Stimulated activated CD8-positive, alpha-beta memory T cell treated with anti-CD3 and anti-CD28 coated beads, Interleukin-4, amount 100 ng/mL, for 4 hours (primary cell): ENCODE measurements around the gene CXCL13.
"Not testable (repeated sequence)": the region's sequence is repeated elsewhere in the genome, so short reads cannot be mapped to it uniquely, and the experiment has no call there.

ENCODE experiments used
- DNase-seq, 2 donors: peaks; one replicate each; pipeline ENCODE4 v3.0.0-alpha.2; 2020; ENCODE audit warnings: low read depth in 2 of 2, low spot score in 1 of 2

The CXCL13 gene

GRCh38 chr4:77660318-77660717 lies 54.7 kb downstream of the CXCL13 start:
- not testable (repeated sequence) for DNase-seq
